ENCODE measurements around the gene CCP110. TPM values are rescaled to one million over a fixed set of nuclear protein-coding genes. Genes with fewer than 3 reads are reported as not detected.
A peak's percentile ranks its signal among the peaks of the same experiment; 100 is the strongest.

The CCP110 gene
- total RNA-seq, 1 donor from 2014 or later = 6.6 TPM

DNA sequence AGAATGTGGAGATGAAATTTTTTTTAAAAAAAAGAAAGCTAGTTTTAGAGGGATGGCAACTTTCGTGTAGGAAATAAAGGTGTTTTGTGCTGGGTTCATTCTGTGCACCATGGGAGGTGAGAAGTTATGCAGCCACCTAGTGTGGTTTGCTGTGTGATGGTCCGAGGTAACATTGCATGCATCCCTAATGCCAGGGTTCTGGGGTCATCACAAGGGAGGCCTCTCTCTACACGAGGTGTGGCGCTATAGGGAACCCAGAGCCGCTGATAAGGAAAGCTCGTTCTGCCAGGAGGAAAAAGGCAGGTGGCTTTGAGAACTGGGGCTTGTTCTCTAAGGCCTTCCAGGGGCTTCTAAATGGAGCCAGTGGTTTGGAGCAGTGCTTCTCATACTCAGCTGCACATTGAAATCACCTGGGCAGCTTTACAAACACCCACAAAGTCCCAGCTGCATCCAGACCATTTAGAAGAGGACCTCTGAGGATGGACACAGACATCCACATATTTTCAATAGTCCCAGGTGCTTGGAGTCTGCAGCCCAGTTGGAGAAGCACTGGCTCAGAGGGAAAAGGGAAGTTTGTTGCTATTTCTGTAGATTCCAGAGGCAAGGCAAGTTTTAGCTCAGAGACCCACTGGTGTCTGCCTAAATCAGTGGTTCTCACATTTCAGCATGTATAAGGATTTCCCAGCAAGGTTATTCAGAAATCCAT lies 75.2 kb downstream of the CCP110 start:
- H3K4me3 ChIP-seq (ENCODE audit: low read depth, low read length) = no peak overlapping the region
- H3K27me3 ChIP-seq (ENCODE audit: control insufficient read depth, insufficient read depth, low read length) = no peaks in the 10 kb centered on the region
- TF ChIP-seq, protein P1, sequence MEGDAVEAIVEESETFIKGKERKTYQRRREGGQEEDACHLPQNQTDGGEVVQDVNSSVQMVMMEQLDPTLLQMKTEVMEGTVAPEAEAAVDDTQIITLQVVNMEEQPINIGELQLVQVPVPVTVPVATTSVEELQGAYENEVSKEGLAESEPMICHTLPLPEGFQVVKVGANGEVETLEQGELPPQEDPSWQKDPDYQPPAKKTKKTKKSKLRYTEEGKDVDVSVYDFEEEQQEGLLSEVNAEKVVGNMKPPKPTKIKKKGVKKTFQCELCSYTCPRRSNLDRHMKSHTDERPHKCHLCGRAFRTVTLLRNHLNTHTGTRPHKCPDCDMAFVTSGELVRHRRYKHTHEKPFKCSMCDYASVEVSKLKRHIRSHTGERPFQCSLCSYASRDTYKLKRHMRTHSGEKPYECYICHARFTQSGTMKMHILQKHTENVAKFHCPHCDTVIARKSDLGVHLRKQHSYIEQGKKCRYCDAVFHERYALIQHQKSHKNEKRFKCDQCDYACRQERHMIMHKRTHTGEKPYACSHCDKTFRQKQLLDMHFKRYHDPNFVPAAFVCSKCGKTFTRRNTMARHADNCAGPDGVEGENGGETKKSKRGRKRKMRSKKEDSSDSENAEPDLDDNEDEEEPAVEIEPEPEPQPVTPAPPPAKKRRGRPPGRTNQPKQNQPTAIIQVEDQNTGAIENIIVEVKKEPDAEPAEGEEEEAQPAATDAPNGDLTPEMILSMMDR (IDR thresholded peaks at IDR 0.05; ENCODE audit: insufficient read depth, low read length, poor library complexity, severe bottlenecking) = no peak
- no peak for DNase-seq (ENCODE audit: low read depth)
- H3K36me3 ChIP-seq (ENCODE audit: control insufficient read depth, insufficient read depth, low read length) = no peaks in the 10 kb centered on the region

DNA sequence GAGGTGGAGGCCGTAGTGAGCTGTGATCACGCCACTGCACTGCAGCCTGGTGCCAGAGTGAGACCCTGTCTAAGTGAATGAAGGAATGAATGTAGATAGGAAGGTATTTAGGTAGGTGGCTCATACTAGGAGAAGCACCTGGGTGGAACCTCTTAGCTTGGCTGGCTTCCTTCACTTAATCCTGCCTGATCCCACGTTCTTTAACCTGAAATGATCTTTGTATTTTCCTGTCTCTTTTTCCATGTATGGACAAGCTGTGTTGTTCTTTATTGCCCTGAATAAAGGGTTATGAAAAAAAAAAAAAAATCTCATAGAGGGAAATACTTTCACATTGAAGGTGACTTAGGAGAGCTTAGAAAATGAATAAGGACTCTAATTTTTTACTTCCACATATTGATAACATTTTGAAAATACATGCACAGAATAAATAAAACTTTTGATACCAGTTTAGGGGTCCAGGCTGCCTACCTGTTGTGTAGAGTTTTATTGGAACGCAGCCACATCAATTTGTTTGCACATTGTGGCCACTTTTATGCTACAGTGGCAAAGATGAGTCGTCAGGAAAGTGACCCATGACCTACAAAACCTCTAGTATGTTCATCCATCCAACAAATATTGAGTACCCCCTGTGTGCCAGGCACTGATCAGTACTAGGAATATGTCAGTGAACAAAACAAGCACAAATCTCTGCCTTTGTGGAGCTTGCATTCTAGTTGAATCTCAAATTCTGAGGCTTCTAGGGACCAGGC lies 76.4 kb downstream of the CCP110 start:
- H3K27me3 ChIP-seq (ENCODE audit: control insufficient read depth, insufficient read depth, low read length) = no peaks in the 10 kb centered on the region
- no peak overlapping the region for H3K4me3 ChIP-seq (ENCODE audit: low read depth, low read length)
- no peaks in the 10 kb centered on the region for H3K36me3 ChIP-seq (ENCODE audit: control insufficient read depth, insufficient read depth, low read length)
- TF ChIP-seq, protein P1 (IDR thresholded peaks at IDR 0.05; ENCODE audit: insufficient read depth, low read length, poor library complexity, severe bottlenecking) = no peak
- no peak for DNase-seq (ENCODE audit: low read depth)

DNA sequence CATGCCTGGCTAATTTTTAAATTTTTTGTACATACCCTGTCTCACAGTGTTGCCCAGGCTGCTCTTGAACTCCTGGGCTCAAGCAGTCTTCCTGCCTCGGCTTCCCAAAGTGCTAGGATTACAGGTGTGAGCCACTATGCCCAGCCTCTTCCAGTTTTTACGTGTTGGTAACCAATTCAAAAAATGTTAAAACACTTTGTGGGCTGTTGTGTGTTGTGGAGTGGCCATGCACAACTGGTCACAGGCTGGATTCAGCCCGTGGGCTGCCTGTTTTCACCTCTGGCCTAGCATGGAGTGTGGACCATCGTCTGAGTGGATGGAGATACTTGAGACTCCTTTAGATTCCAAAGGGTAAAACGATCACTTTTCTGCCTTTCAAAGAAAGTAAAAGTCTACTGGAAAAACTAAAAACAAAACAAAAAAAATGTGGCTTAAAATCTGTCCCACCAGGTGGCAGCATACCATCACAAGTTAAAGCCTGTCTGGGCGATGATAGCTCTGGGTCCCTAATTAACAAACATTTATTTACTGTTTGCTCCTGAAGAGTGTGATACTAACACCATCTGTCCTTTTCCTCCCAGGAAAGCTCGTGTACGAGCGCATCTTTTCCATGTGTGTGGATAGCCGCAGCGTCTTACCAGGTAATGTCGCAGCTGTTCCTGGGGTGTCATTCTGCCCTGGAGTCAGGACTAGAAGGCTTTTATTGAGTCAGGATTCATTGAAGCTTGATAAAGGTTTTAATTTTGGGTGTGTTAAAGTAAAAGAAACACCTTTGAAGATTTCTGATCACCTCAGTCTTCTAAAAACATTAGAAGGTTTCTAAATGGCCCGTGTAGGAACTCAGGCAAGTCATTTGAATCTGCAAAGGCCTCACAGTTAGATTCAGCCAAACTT lies 77.6 kb downstream of the CCP110 start:
- H3K4me3 ChIP-seq (ENCODE audit: low read depth, low read length) = no peak overlapping the region
- no peaks in the 10 kb centered on the region for H3K27me3 ChIP-seq (ENCODE audit: control insufficient read depth, insufficient read depth, low read length)
- peak; percentile 5 for DNase-seq (ENCODE audit: low read depth)
- TF ChIP-seq, protein P1 (IDR thresholded peaks at IDR 0.05; ENCODE audit: insufficient read depth, low read length, poor library complexity, severe bottlenecking) = peak; percentile 63
- peaks cover 1% of the 10 kb centered on the region for H3K36me3 ChIP-seq (ENCODE audit: control insufficient read depth, insufficient read depth, low read length)

Other genes starting within 250 kb of the CCP110 start
- gene CLEC19A, start 238.2 kb upstream of the CCP110 start, total RNA-seq = not detected in 2 replicates
- gene TMC5, start 106.1 kb upstream of the CCP110 start, total RNA-seq = 0.33 and 0.48 TPM in 2 replicates
- gene GDE1, start 1.8 kb upstream of the CCP110 start, total RNA-seq = 81.5 and 81.9 TPM in 2 replicates
- gene VPS35L, start 31.8 kb downstream of the CCP110 start, total RNA-seq = 62.8 and 66.5 TPM in 2 replicates
- gene KNOP1, start 194.3 kb downstream of the CCP110 start, total RNA-seq = 22.2 and 32.8 TPM in 2 replicates
- gene IQCK, start 194.3 kb downstream of the CCP110 start, total RNA-seq = 19.9 and 25.9 TPM in 2 replicates